Left ventricle myocardium inferior (tissue), 1 donor: Measurements from ENCODE around the gene KRTAP2-1. TPM values are rescaled to one million over a fixed set of nuclear protein-coding genes. Genes with fewer than 3 reads are reported as not detected.

ENCODE experiments used
- DNase-seq: peaks from one replicate; pipeline ENCODE4 v3.0.0-alpha.2; 2020
- H3K27ac ChIP-seq: fragments of 200-600 bp; replicated peaks from 2 replicates; pipeline ENCODE4 v1.8.0; 2021
- H3K27me3 ChIP-seq: fragments of 200-600 bp; 2 replicates; pipeline ENCODE4 v1.8.0; 2021; ENCODE audit warnings: low read depth
- H3K36me3 ChIP-seq: fragments of 200-600 bp; 2 replicates; pipeline ENCODE4 v1.8.0; 2021
- H3K4me1 ChIP-seq: fragments of 200-600 bp; 2 replicates; pipeline ENCODE4 v1.8.0; 2021
- H3K4me3 ChIP-seq: fragments of 200-600 bp; 2 replicates; pipeline ENCODE4 v1.8.0; 2021; ENCODE audit warnings: mild to moderate bottlenecking, moderate library complexity
- H3K9me3 ChIP-seq: fragments of 200-600 bp; replicated peaks from 2 replicates; pipeline ENCODE4 v1.8.0; 2021
- intact Hi-C: fragments of 100-400 bp; cut with micrococcal nuclease; formaldehyde crosslinking; loops from one replicate; pipeline ENCODE4 v1.11.0; 2022
- total RNA-seq: library from RNA; stranded (reverse); fragmentation: NEBNext Ultra II Directional; extraction: Animal tissue kit (Norgen Biotek cat#: 25700); gene quantifications from one replicate; pipeline ENCODE4 v1.2.1, GENCODE V29; 2021
- TF ChIP-seq, protein P1 (sequence below): fragments of 200-600 bp; IDR thresholded peaks from 2 replicates; pipeline ENCODE4 v1.8.0; 2021; ENCODE audit warnings: antibody characterized with exemption, mild to moderate bottlenecking, borderline replicate concordance
- donor health status: DM: no; HTN: yes; CAD: no; lungs with severe emphysema.

KRTAP2-1 gene
- total RNA-seq, 1 donor from 2014 or later, result not detected

DNA sequence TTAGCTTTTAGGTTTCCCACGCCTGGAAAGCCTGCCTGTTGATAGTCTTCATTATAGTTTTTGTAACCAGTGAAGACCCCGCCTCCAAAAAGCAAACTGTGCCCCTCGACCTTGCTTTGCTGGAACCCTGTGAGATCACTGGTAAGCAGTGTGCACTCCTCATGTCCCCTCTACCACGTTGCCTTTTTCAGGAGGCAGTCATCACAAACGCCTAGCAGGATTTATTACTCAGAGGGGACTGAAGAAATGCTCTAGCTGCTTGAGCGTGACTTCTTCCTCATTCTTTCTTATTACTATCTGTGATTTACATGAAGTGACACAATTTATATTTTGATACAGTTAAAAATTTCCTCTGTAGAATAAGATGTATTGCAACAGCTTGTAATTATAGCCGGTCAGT is 31.7 kb downstream of the KRTAP2-1 start:
- Histone ChIP-seq H3K36me3 (no peaks in the 10 kb centered on the region), H3K27ac (no peak overlapping the region), H3K27me3 (no peaks in the 10 kb centered on the region), H3K4me3 (no peak overlapping the region), H3K4me1 (peaks cover 8% of the 10 kb centered on the region), H3K9me3 (no peaks in the 10 kb centered on the region)
- intact Hi-C loops, result no loop called here
- TF ChIP-seq, protein P1, sequence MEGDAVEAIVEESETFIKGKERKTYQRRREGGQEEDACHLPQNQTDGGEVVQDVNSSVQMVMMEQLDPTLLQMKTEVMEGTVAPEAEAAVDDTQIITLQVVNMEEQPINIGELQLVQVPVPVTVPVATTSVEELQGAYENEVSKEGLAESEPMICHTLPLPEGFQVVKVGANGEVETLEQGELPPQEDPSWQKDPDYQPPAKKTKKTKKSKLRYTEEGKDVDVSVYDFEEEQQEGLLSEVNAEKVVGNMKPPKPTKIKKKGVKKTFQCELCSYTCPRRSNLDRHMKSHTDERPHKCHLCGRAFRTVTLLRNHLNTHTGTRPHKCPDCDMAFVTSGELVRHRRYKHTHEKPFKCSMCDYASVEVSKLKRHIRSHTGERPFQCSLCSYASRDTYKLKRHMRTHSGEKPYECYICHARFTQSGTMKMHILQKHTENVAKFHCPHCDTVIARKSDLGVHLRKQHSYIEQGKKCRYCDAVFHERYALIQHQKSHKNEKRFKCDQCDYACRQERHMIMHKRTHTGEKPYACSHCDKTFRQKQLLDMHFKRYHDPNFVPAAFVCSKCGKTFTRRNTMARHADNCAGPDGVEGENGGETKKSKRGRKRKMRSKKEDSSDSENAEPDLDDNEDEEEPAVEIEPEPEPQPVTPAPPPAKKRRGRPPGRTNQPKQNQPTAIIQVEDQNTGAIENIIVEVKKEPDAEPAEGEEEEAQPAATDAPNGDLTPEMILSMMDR, result no peak
- DNase-seq, result no peak

DNA sequence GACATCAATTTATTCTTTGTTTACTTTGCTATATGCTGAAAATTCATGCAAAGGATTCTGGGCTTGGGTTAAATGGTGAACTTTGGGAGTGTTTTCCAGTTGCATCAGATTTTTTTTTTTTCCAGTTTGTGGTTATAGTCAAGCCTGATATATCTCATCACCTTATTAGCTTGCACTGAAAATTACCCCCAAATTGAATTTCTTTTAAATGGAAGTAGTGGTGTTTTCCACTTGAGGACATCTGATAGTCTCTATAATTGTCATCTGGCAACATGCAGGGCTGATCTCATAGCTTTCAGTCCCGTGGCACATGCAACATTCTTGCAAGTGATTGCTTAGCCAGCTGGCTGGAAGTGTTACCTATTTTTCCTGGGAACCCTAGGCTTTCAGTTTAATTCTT is 33.5 kb downstream of the KRTAP2-1 start:
- Histone ChIP-seq H3K4me1 (peaks cover 8% of the 10 kb centered on the region), H3K36me3 (no peaks in the 10 kb centered on the region), H3K4me3 (no peak overlapping the region), H3K9me3 (no peaks in the 10 kb centered on the region), H3K27me3 (no peaks in the 10 kb centered on the region), H3K27ac (no peak overlapping the region)
- TF ChIP-seq, protein P1, result no peak
- no peak for DNase-seq
- intact Hi-C loops, result no loop called here

DNA sequence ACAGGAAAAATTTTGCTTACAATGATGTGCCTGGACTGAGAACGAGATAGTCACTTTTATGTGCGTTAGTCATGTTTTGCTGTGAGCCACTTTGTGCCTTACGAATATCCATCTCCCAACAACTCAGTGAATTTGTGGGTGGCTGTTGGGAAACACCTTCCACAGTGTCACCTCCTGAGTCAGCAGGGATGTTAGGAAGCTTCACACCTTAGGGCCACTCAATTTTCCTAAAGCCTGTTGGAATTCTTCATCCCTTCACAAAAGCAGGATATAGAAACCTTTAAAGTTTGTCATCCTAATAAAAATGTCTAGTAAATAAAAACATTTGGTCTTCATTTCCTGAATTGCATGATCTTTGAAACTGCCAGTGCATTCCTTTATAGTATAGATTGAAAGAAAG is 33.9 kb downstream of the KRTAP2-1 start:
- H3K9me3 ChIP-seq, result no peaks in the 10 kb centered on the region
- intact Hi-C loops, result no loop called here
- no peak for DNase-seq
- no peak overlapping the region for H3K4me3 ChIP-seq
- TF ChIP-seq, protein P1, result no peak
- H3K27me3 ChIP-seq, result no peaks in the 10 kb centered on the region
- no peak overlapping the region for H3K27ac ChIP-seq
- H3K4me1 ChIP-seq, result peaks cover 8% of the 10 kb centered on the region
- H3K36me3 ChIP-seq, result no peaks in the 10 kb centered on the region

DNA sequence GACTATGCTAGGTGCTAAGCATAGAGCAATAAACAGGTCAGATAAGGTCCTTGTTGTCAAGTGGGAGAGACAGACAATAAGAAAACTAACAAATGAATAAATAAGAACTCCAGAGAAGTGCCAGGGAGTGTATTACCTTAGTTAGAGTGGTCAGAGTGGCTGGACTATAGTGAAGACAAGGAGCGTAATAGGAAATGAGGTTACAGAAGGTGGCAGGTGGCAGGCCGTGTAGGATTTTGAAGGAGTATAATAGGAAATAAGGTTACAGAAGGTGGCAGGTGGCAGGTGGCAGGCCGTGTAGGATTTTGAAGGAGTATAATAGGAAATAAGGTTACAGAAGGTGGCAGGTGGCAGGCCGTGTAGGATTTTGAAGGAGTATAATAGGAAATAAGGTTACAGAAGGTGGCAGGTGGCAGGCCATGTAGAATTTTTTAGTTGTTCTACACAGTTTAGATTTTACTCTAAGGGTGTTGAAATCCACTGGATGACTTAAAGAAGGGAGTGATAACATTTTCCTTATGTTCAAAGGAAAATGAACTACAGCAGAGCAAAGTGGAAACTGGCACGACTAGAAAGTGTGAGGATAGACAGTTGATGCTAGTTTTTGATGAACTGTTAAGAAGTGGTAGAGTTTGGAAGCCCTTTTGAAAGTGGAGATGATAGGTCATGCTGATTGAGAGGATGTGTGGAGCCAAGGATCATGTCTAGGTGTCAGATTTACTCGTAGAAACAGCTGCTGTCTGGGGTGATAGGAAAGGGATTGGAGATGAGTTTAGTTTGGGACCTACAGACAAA is 34.6 kb downstream of the KRTAP2-1 start:
- TF ChIP-seq, protein P1, result no peak
- Histone ChIP-seq H3K4me3 (no peak overlapping the region), H3K4me1 (peaks cover 8% of the 10 kb centered on the region), H3K9me3 (no peaks in the 10 kb centered on the region), H3K27me3 (no peaks in the 10 kb centered on the region), H3K36me3 (no peaks in the 10 kb centered on the region), H3K27ac (no peak overlapping the region)
- intact Hi-C loops, result no loop called here
- DNase-seq, result no peak

DNA sequence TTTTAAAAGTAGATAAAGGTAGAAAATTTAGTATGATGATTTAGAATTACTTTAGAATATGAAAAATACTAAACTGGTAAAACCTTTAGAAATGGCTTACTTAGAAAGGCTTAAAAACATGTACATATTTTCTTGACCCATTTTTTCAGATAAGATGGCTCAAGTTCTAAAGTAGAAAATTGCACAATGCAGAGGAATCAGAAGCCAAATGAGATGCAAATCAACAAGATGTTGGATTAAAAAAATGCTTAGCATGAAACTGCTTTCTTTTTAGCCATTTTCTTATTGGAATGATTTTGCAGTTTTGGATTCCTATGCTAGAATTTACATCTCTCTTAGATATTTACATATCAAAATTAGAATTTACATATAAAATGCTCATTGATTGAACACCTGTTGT is 36.7 kb downstream of the KRTAP2-1 start:
- no peaks in the 10 kb centered on the region for H3K27me3 ChIP-seq
- H3K4me1 ChIP-seq, result peaks cover 8% of the 10 kb centered on the region
- DNase-seq, result no peak
- no peaks in the 10 kb centered on the region for H3K9me3 ChIP-seq
- TF ChIP-seq, protein P1, result no peak
- H3K36me3 ChIP-seq, result no peaks in the 10 kb centered on the region
- H3K27ac ChIP-seq, result no peak overlapping the region
- H3K4me3 ChIP-seq, result no peak overlapping the region
- intact Hi-C loops, result no loop called here
